SK-MEL-5 (cell line): ENCODE measurements around the gene CEP164. TPM values are rescaled to one million over a fixed set of nuclear protein-coding genes. Genes with fewer than 3 reads are reported as not detected.
"Not testable (repeated sequence)": the region's sequence is repeated elsewhere in the genome, so short reads cannot be mapped to it uniquely, and the experiment has no call there.

ENCODE experiments used
- DNase-seq: peaks from one replicate; pipeline ENCODE4 v3.0.0-alpha.2; 2016; ENCODE audit warnings: low read depth, low spot score
- in situ Hi-C: cut with HindIII; loops from 2 replicates; pipeline ENCODE4 v1.10.0; 2016; ENCODE audit warnings: low sequenced_read_pairs, high pct_unique_total_duplicates, low pct_unique_long_range_greater_than_20kb
- total RNA-seq: library from RNA; depleted of rRNA; stranded (reverse); fragments of >200 nt; shearing (Covaris generic); gene quantifications from 2 replicates; pipeline ENCODE4 v1.2.3, GENCODE V29; 2014

Gene CEP164
- total RNA-seq, 1 experiment from 2014 or later, result 20.5 TPM

DNA sequence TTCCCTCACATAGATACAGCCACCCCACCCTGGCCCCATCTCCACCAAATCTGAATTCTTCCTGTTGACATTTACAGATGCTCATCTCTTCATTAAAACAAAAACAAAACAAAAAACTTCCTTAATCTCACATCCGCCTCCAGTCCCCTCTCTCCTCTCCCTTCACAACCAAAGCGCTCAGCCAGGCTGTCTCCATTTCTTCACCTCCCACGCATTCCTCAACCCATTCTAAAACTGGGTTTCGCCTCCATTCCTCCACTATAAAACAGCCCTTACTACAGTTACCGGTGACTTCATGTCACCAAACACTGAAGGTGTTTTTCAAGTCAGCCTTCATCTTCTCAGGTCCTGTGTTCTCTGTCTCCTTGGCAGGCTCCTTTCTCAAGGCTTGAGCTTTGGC is 26.9 kb upstream of the CEP164 start:
- in situ Hi-C loops, result no loop called here
- DNase-seq, result no peak

DNA sequence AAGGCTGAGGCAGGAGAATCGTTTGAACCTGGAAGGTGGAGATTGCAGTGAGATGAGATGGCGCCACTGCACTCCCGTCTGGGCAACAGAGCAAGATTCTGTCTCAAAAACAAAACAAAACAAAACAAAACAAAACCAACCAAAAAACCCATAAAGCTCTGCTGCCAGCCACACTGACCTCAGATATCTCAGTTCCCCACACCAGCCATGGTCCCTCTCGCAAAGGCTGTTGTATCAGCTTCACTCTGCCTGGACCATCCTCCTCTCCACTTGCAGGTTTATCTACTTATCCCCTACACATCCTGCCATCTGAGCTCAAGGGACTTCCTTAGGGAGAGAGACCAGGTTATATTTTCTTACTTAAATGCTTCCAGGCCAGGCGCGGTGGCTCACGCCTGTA is 25.4 kb upstream of the CEP164 start:
- in situ Hi-C loops, result no loop called here
- DNase-seq, result no peak

DNA sequence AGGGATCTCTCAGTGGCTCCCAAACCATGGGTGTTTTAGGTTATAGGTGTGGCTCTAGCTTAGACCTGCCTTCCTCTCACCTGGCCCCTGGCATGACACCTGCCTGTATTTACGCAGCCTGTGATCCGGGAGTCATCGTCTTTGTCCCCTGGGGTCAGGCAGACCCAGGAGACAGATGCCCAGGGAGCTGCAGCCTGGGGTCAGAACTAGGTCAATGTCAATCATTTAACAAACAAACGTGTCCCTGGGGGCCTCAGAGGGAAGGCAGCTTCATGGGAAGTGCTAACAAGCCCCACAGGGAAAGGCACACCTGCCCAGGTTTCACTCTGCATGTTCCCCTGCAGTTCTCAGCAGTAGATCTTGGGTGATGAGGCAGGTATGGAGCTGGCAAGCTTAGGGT is 24.6 kb upstream of the CEP164 start:
- DNase-seq, result no peak
- in situ Hi-C loops, result no loop called here

DNA sequence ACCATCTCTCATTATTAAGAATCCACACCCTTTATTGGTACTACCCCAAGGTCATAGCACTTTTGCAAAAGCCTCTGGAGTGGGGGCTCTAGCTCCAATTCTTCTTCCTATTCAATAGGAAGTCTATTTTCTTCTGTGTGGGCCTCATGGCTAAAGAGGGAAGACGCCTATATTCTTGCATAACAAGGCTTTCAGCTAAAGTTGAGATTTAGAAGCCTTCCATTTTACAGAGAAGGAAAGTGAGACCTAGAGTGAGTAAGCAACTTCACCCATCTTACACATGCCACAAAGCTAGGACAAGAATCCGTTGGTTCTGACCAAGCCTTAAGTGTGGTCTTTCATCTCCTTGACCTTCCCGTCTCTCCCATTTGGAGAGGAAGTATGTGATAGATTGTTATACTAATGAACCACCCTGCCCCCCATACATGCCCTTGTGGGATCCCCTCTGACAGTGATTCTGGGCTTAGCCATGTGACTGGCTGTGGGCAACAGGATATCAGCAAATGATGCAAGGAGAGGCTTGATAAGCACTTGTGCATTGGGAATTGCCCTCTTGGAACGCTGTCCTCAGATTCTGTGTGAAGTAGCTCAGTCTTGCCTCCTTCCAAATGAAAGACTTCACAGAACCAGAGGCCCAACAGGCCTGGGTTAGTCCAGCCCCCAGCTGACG is 23.9 kb upstream of the CEP164 start:
- in situ Hi-C loops, result no loop called here
- no peak for DNase-seq

DNA sequence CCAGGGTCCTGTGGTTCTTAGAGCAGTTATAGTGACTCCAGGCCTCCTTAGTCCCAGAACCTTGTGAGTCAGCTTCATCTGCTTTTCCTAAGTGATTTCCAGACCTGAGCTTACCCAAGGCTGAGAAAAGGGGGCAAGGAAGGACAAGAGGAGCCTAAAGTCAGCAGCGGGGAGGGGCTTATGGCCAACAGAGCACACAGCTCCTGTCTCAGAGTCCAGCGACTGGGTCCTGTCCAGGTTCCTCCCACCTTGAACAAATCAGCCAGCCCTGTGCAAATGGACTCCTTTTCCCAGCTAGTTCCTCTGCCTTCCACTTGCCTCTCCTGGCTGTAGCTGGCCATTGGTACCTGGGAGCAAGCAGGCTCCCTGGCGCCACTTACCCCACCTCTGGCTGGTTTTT is 22.5 kb upstream of the CEP164 start:
- in situ Hi-C loops, result no loop called here
- no peak for DNase-seq

DNA sequence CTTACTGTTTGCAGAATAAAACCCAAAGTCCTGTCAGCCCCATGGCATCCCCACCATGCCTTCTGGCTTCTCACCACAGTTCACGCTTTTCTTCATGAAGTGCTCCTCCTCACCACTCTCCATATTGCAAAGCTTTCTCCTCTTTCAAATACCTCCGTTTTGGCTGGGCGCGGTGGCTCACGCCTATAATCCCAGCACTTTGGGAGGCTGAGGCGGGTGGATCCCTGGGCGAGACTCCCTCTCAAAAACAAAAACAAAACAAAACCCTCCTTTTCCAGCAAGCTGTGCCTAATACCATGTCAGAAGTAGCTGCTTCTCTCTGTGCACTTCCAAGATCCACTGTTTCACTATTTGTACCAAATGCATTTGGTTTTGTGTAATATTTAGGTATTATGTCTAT is 18.3 kb upstream of the CEP164 start:
- no peak for DNase-seq
- in situ Hi-C loops, result no loop called here

DNA sequence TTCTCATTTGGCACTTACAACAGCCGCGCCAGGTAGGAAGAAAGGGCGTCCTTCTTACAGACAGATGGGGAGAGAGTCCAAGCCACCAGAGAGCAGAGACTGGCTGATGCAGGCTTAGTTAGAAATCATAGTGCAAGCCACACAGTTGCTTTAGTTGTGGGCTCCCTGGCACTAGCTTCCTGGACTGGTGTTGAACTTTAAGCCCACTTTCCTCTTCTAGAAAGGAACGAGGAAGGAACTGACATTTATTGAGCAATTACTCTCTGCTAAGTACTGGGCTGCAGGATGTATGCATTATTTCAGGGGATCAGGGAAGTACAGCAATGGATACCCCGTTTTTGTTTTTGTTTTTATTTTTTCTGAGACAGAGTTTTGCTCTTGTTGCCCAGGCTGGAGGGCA is 14.6 kb upstream of the CEP164 start:
- in situ Hi-C loops, result no loop called here
- DNase-seq, result no peak

DNA sequence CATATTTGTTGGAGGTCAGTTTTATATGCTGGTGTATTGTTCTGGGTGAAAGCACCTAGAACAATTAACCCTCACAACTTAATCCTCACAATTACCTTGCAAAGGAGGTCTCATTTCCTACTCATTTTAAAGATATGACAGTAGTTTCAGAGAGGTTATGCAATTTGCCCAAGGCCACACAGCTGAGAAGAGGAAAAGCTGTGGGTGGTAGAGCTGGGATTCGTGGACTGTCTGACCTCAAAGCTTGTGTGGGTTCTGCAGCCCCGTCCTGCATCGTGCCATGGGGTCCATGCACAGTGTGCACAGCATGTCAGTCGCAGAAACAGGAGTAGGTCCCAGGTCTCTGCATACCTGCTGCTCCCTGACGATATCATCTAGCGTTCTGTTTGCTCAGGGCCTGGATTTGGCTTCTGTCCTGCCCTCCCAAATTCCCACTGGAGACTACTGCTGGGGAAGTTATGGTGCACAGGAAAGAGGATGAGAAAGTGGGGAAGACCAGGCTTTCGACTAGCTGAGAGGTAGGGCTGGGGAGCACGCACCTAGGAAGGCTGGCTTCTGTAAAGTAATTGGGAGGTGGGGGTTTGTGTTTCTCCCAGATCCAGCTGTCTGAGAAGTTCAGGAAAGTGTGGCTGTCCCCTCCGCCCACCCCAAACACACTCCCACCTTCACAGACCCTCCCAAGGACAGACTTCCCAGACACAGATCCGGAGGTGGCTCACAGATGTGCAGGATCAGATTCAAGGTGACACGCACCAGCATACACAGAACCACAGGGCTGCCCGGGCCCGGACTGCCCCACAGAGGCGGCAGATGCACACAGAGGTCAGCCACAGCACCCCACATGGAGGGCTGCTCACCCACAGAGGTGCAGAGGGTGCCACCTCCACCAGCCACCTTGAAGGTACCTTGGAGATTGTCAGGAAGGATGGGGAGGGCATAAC is 13.6 kb upstream of the CEP164 start:
- DNase-seq, result no peak
- in situ Hi-C loops, result no loop called here

DNA sequence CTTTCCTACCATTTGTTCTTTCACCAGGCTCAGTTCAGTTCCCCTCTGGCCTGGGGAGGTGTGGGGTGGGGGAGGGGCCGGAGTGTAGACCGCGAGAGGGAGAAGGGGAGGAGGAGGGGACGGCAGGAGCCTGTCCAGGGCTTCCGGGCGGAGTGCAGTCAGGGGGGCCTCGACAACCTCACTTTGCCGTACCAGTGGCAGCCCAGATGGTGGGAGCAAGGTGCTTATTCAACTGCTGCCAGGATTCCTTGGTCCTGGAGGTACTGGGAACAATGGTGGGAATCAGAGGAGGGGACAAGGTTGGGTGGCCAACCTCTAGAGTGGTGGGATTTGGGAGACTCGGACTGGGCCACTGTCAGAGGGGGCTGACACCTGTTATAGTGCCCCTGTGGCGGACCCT is 12.8 kb upstream of the CEP164 start:
- in situ Hi-C loops, result no loop called here
- DNase-seq, result no peak

DNA sequence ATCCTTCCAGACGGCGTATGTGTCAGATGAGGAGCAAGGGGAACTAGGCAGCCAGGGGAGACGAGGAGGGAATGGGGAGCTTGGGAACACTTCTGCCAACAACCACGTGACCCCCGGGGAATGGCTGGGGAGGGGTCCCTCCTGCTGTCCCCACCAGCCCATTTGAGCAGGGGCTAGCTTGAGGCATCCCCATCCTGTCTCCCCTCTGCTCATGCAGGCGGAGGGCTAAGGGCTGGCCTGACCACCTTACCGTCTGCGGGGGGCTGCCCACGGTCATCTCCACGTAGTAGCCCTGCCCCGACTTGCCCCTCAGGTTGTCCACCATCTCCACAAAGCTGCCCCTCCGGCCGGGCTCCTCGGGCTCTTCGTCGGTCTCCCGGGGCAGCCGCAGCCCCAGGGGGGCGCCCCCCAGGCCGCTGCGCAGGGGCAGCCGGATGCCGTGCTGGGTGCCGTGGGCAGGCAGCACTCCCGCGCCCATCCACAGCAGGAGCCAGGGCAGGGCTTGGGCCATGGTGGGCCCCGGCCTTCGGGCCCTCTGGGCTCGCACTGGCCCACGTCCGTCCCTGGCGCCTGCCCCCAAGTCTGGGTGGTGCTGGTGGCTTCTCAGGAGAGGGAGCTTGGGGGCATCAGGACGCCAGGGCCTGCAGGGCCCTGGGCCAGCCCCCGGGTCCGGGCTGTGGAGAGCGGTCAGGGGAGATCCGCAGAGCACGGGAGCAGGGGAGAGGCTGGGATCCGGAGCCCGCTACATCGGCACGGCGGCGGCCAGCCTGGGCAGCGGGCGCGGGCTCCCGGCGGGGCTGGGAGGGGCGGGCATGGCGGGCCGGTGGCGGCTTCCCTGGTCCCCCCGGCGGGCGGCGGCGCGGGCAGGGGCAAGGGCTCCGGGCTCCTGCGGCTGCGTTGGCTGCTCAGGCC is 12.1 kb upstream of the CEP164 start:
- in situ Hi-C loops, result no loop called here
- no peak for DNase-seq

DNA sequence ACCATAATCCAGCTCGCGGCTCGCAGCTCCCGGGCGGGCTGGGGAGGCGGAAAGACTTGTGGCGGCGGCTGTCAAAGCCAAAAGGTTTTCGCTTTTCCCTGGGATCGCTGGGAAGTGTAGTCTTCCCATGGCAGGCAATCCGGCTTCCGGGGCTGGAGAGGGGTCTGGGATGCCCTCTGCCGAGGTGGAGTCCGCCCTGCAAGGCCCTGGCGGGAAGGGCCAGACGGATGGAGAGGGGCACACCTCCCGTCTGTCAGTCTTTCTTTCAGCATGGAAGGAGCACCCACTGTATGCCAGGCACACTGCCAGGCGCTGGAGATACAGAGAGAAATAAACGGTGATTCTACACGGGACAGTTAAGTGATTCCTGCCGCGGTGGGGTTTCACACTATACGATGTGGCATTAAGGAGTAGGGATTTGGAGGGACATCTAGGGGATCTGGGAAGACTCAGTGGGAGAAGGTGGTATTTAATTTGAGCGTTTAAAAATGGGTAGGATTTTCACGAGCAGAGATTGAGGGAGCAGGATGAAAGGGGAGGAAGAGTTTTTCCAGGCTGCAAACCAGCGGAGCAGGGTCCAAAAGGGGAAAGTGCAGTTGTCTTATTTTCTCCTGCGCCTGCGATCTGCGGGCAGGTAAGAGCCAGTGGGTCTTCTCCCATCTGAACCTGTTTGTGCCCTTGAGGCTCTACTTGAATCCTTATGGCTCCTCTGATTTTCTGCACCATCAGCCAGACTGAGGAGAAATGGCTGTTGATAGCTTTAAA is 11.3 kb upstream of the CEP164 start, which contains the start of gene BACE1:
Gene BACE1 (minus strand): TSS at position 60 of the 765 bp plus-strand sequence. CDS start 461 bp downstream, outside the sequence.
- in situ Hi-C loops, result no loop called here
- DNase-seq, result peak; percentile 87

DNA sequence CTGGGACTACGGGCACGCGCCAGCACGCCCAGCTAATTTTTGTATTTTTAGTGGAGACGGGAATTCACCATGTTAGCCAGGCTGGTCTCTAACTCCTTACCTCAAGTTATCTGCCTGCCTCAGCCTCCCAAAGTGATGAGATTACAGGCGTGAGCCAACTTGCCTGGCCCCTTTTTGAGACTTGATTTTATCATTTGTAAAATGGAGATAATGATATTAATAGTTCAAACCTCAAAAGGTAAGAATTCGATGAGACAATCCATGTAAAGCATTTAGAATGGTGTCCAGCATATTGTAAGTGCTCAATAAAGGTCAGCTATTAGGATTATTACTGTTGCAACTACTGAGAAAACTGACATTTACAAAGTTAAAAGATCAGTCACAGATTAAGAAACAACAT is 8.9 kb upstream of the CEP164 start:
- in situ Hi-C loops, result no loop called here
- DNase-seq, result no peak

DNA sequence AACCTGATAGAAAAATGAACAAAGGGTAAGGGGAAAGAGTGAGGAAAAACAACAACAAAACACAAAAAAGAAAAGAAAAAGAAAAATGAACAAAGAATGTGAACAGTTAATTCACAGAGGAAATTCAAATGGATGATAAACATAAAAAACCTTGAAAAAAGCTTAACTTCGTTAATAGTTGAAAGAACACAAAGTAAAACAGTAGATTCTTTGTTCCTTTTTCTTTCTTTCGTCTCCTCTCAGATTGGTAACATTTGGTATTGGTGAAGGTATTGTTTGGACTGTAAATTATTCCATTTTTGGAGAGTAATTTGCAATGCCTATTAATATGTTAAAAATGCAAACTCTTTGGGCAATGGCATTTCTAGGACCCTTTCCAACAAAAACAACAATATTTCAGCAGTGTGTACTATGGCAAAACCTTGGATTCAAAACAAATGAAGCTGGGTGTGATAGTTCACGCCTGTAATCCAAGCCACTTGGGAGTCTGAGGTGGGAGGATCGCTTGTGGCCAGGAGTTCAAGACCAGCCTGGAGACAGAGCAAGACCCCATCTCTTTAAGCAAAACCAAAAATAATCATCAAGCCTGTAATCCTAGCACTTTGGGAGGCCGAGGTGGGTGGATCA is 8.3 kb upstream of the CEP164 start:
- DNase-seq, result no peak
- in situ Hi-C loops, result no loop called here

DNA sequence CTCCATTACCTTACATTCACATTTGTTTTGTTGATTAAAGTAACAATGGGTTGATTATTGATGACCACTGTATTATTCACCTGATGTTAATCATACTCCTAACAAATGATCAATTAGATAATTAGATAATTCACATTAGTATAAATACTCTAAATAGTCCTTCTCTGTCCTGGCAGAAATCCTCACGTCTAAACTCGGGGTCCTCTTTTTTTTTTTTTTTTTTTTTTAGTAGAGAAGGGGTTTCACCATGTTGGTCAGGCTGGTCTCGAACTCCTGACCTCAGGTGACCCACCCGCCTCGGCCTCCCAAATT is 443 bp upstream of the CEP164 start:
- in situ Hi-C loops, DNase-seq: not testable (repeated sequence)

DNA sequence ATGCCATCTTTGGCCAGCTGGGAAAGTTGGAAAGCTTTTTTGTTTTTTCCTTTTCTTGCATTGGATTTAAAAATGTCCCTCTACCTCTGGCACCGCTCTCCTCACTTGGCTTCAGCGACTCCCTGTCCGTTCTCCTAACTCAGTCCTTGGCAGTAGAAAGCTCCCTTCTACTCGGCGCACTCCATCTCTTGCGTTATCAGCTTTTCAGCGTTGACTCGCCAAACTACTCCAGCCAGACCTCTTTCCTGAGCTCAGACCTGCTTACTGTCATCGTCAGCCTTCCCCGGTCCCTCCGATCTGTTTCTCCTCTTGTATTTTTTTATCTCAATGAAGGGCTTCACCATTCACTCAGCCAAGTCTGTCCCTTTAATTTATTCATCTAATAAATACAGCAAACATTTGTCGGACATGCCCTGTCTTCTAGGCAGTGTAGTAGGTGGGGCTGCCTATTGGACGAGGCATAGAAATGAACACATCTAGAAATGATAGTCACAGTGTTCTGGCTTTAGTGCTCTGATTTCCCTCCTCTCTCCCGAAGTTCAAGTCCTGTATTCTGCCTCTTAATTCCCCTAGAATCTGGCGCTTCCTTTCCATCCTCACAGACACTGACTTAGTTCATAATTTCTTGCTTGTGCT is 839 bp downstream of the CEP164 start:
- DNase-seq, result no peak
- in situ Hi-C loops, result no loop called here

DNA sequence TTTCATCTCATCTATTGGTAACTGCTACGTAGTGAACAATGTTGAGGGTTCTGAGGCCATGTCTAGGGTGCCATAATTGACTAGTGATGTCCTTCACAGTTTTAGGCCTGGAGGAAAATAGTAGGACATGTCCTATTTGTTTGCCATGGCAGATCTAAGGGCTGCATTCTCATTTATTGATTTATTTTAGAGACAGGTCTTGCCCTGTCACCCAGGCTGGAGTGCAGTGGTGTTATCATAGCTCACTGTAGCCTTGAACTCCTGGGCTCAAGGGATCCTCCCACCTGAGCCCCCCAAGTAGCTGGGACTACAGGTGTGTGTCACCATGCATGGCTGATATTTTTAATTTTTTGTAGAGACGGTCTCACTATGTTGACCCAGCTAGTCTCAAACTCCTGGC is 5.2 kb downstream of the CEP164 start:
- no peak for DNase-seq
- in situ Hi-C loops, result no loop called here

DNA sequence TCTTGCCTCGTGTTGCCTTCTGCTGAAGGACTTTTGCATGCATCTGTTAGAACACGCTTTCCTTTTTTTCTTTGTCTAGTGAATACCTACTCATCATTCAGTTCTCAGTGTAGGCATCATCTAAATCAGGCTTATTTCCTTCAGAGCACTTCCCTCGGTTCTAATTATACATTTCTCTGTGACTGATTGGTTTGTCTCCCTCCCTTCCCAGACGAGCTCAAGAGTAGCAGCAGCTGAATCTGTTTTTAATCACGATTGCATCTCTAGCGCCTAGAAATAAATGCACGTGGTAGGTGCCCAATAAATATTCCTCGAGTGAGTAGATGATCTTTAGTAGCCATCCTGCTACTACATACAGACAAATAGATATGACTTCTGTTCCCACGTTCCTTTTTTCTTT is 6.3 kb downstream of the CEP164 start:
- in situ Hi-C loops, result no loop called here
- DNase-seq, result no peak
